Breast epithelium (tissue), 4 donors: ENCODE data around the gene RESP18. TPM values are rescaled to one million over a fixed set of nuclear protein-coding genes. Genes with fewer than 3 reads are reported as not detected.

ENCODE experiments used
- DNase-seq, 2 donors: peaks; one replicate each; pipeline ENCODE4 v3.0.0-alpha.2; 2019; ENCODE audit warnings: low spot score in 2 of 2
- H3K27ac ChIP-seq, 2 donors: fragments of 200-600 bp; sonication (generic) in 1 of 2; one replicate each; pipeline ENCODE4 v1.5.1; 2016 to 2019; ENCODE audit warnings: mild to moderate bottlenecking in 1 of 2
- H3K27me3 ChIP-seq, 2 donors: fragments of 200-600 bp; sonication (generic) in 1 of 2; one replicate each; pipeline versions ENCODE4 v1.5.1 to v1.6.0; 2017 to 2019; ENCODE audit warnings: control low read depth in 1 of 2, mild to moderate bottlenecking in 1 of 2
- H3K36me3 ChIP-seq: fragments of 200-600 bp; one replicate; pipeline ENCODE4 v1.5.1; 2019
- H3K4me1 ChIP-seq, 2 donors: fragments of 200-600 bp; sonication (generic); one replicate each; pipeline ENCODE4 v1.5.1; 2016 to 2019; ENCODE audit warnings: control low read depth in 1 of 2
- H3K4me3 ChIP-seq, 3 donors: fragments of 200-600 bp; sonication (generic); 1 replicate in 2 of 3; 2 replicates in 1 of 3; pipeline ENCODE4 v1.5.1; 2016 to 2019; ENCODE audit warnings: mild to moderate bottlenecking in 3 of 3, moderate library complexity in 2 of 3
- H3K9me3 ChIP-seq, 2 donors: fragments of 200-600 bp; sonication (generic) in 1 of 2; one replicate each; pipeline ENCODE4 v1.5.1; 2016 to 2019; ENCODE audit warnings: control low read depth in 1 of 2
- CTCF ChIP-seq, 3 donors: fragments of 450-650 bp; IDR thresholded peaks; one replicate each; pipeline ENCODE4 v1.5.1; 2016 to 2017; ENCODE audit warnings: antibody characterized with exemption in 3 of 3, mild to moderate bottlenecking in 3 of 3, moderate library complexity in 3 of 3
- POLR2A ChIP-seq: fragments of 450-650 bp; IDR thresholded peaks from one replicate; pipeline ENCODE4 v1.6.1; 2016; ENCODE audit warnings: antibody characterized with exemption, mild to moderate bottlenecking, moderate library complexity
- POLR2AphosphoS5 ChIP-seq, 3 donors: sonication (generic); formaldehyde crosslinking; IDR thresholded peaks; one replicate each; pipeline ENCODE4 v1.6.1; 2017; ENCODE audit warnings: antibody characterized with exemption in 3 of 3
- intact Hi-C: fragments of 100-400 bp; cut with DNase I; formaldehyde crosslinking; loops from one replicate; pipeline ENCODE4 v1.15.1; 2023; ENCODE audit warnings: low total_unique reads
- total RNA-seq, 3 donors: library from RNA; depleted of rRNA; stranded (reverse); fragments of >200 nt; gene quantifications; one replicate each; pipeline ENCODE4 v1.1.0, GENCODE V29; 2016

The RESP18 gene
- total RNA-seq, 3 donors from 2014 or later = not detected

GRCh38 chr2:219279151-219279915 lies 53.2 kb downstream of the RESP18 start, which contains the start of gene DNAJB2:
Gene DNAJB2 (plus strand): TSS chr2:219279366. CDS start chr2:219279834, 468 bp downstream.
- peak within 1 kb of the TSS; percentile 98 for H3K27ac ChIP-seq
- intact Hi-C loops = loop anchor here (2.0 kb wide), 1 partner anchor 43 kb away; no protein-coding TSS in a partner anchor
- peak within 1 kb of the TSS; percentile 72 to 87 (median 84) for H3K4me3 ChIP-seq
- H3K9me3 ChIP-seq = no peaks in the 10 kb centered on the region
- TF ChIP-seq CTCF (IDR thresholded peaks at IDR 0.05) (no peak), POLR2A (peak; percentile 70), POLR2AphosphoS5 (IDR thresholded peaks at IDR 0.05) (peak; percentile 90 to 92 (median 91))
- no peaks in the 10 kb centered on the region for H3K36me3 ChIP-seq
- peaks cover 13 to 16% of the 10 kb centered on the region in 2 donors for H3K4me1 ChIP-seq
- peak; percentile 98 for DNase-seq
- no peaks in the 10 kb centered on the region for H3K27me3 ChIP-seq

DNA sequence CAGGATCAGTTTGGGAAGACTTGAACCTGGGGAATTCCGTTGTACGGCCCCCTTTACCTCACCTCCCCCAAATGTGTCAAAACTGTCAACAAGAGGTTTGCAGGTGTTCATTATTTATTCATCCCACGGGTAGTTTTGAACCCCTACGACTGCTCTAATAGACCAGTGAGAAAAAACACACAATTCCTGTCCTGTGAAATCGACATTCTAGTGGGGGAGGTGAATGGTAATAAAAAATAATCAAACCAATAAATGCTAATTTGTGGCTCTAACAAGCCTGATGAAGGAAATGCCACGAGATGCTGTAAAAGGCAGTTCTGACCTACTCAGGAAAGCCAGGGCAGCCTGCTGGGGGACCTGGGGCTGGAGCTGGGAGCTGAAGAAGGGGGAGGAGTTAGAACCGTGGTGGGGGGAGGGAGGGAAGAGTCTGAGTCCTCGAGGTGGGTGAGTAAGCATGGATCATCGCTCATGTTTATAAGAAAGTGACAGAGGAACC lies 53.8 kb downstream of the RESP18 start:
- Histone ChIP-seq H3K27ac (peak overlapping the region; percentile 98), H3K27me3 (no peaks in the 10 kb centered on the region), H3K36me3 (no peaks in the 10 kb centered on the region), H3K4me1 (peaks cover 13 to 16% of the 10 kb centered on the region in 2 donors), H3K9me3 (no peaks in the 10 kb centered on the region), H3K4me3 (peak overlapping the region; percentile 72 to 87 (median 84))
- intact Hi-C loops = loop anchor here (2.0 kb wide), 1 partner anchor 42 kb away; no protein-coding TSS in a partner anchor
- DNase-seq = no peak
- no peak for TF ChIP-seq CTCF (IDR thresholded peaks at IDR 0.05)
- no peak for TF ChIP-seq POLR2AphosphoS5 (IDR thresholded peaks at IDR 0.05)
- TF ChIP-seq POLR2A = no peak

DNA sequence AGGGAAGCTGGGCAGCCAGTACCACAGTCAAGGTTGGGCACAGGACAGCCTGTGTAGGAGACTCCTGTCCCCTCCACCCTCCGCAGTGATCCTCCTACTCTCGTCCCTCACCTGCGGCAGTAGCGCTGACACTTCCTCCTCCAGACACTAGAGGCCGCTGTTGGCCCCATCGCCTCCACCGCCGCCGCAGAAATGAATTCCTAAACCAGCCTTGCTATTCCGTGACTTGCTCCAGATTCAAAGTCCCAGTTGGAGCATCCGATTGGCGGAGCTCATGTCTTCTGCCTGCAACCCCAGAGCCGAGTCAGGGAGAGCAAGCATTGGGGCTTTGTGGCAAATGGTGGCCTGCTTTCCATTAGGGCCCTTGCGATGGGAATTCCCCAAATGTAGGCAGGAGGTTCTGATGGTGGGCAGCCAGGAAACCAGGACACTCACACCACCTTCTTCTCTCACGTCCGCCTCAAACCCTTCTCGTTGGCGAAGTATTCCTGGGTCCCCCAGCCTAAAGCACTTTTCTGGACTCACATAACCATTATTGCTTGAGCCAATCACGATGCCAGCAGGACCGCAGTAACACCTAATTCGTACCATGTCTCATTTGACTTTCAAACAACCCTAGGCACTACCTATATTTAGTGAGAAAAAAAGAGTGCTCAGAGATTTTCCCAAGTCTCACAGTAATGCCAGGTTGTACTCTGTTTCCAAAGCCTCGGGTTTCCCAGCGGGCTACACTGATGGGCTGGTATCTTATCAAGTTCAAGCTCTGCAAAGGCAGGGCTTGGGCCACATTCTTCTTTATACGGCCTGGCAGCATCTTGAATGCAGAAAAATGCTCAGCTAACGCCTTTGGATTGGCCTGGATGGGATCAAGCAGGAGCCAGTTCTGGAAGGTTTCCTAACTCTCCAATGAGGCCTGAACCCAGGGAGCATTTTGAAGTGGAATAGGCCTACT lies 54.6 kb downstream of the RESP18 start:
- Histone ChIP-seq H3K36me3 (no peaks in the 10 kb centered on the region), H3K27ac (peak overlapping the region; percentile 98), H3K9me3 (no peaks in the 10 kb centered on the region), H3K4me1 (peaks cover 13 to 16% of the 10 kb centered on the region in 2 donors), H3K27me3 (no peaks in the 10 kb centered on the region), H3K4me3 (peak overlapping the region in 2 of 3 donors; percentile 13 to 87)
- TF ChIP-seq CTCF (IDR thresholded peaks at IDR 0.05) (peak; percentile 88 to 98 (median 91)), POLR2AphosphoS5 (IDR thresholded peaks at IDR 0.05) (peak in 1 of 3 donors; percentile 37), POLR2A (no peak)
- peak; percentile 77 to 87 for DNase-seq
- intact Hi-C loops = loop anchor here (2.0 kb wide), 1 partner anchor 41 kb away; no protein-coding TSS in a partner anchor

Other genes starting within 250 kb of the RESP18 start
- 10 to 100 TPM; 13.4 to 19.8 (median 17.6) TPM for gene NHEJ1, start 171.9 kb downstream of the RESP18 start, total RNA-seq
- 1 to 10 TPM in 2 of 3 donors, under 1 TPM in 1; 0.48 to 3.4 (median 2.0) TPM for gene SLC23A3, start 162.7 kb downstream of the RESP18 start, total RNA-seq
- 10 to 100 TPM; 37.0 to 60.3 (median 37.2) TPM for gene CNPPD1, start 155.8 kb downstream of the RESP18 start, total RNA-seq
- 10 to 100 TPM; 58.7 to 79.7 (median 66.3) TPM for gene RETREG2, start 154.5 kb downstream of the RESP18 start, total RNA-seq
- 10 to 100 TPM; 43.6 to 52.0 (median 45.0) TPM for gene ZFAND2B, start 126.0 kb downstream of the RESP18 start, total RNA-seq
- gene ABCB6, start 113.8 kb downstream of the RESP18 start, total RNA-seq = 10 to 100 TPM; 14.5 to 26.9 (median 18.9) TPM
- 10 to 100 TPM; 35.6 to 44.5 (median 37.0) TPM for gene ATG9A, start 103.1 kb downstream of the RESP18 start, total RNA-seq
- gene ANKZF1, start 102.9 kb downstream of the RESP18 start, total RNA-seq = 100 to 1,000 TPM in 1 of 3 donors, 10 to 100 TPM in 2; 29.3 to 101 (median 67.8) TPM
- gene GLB1L, start 87.3 kb downstream of the RESP18 start, total RNA-seq = 10 to 100 TPM; 10.2 to 15.7 (median 11.8) TPM
- gene STK16, start 87.3 kb downstream of the RESP18 start, total RNA-seq = 10 to 100 TPM; 13.1 to 18.1 (median 16.4) TPM
- gene TUBA4B, start 79.5 kb downstream of the RESP18 start, total RNA-seq = under 1 TPM in 1 of 3 donors, not detected in 2; 0.16 TPM
- 10 to 100 TPM in 2 of 3 donors, 1 to 10 TPM in 1; 5.4 to 73.3 (median 48.8) TPM for gene TUBA4A, start 78.8 kb downstream of the RESP18 start, total RNA-seq
- 10 to 100 TPM; 49.9 to 88.3 (median 59.0) TPM for gene DNAJB2, start 53.4 kb downstream of the RESP18 start, total RNA-seq
- gene PTPRN, start 23.3 kb downstream of the RESP18 start, total RNA-seq = under 1 TPM in 2 of 3 donors, not detected in 1; 0.33 to 0.44 TPM
- 10 to 100 TPM; 49.8 to 81.9 (median 79.0) TPM for gene DNPEP, start 55.2 kb upstream of the RESP18 start, total RNA-seq
- 10 to 100 TPM; 17.1 to 29.6 (median 29.5) TPM for gene DES, start 85.6 kb upstream of the RESP18 start, total RNA-seq
- 10 to 100 TPM in 2 of 3 donors, under 1 TPM in 1; 0.32 to 36.6 (median 21.0) TPM for gene SPEG, start 102.1 kb upstream of the RESP18 start, total RNA-seq
- gene GMPPA, start 166.1 kb upstream of the RESP18 start, total RNA-seq = 10 to 100 TPM; 15.7 to 33.4 (median 29.7) TPM
- under 1 TPM in 1 of 3 donors, not detected in 2; 0.44 TPM for gene ASIC4, start 181.7 kb upstream of the RESP18 start, total RNA-seq
- 10 to 100 TPM; 46.5 to 58.9 (median 49.0) TPM for gene CHPF, start 211.1 kb upstream of the RESP18 start, total RNA-seq
- gene TMEM198, start 211.3 kb upstream of the RESP18 start, total RNA-seq = 1 to 10 TPM; 1.6 to 1.9 (median 1.8) TPM
- gene OBSL1, start 238.8 kb upstream of the RESP18 start, total RNA-seq = 10 to 100 TPM; 69.2 to 91.9 (median 73.1) TPM
- gene INHA, start 239.6 kb upstream of the RESP18 start, total RNA-seq = under 1 TPM in 2 of 3 donors, not detected in 1; 0.64 to 0.73 TPM